Glutamatergic neuron (in vitro differentiated cells): Measurements from ENCODE around the gene KCTD16. TPM values are rescaled to one million over a fixed set of nuclear protein-coding genes. Genes with fewer than 3 reads are reported as not detected.

ENCODE experiments used
- DNase-seq: peaks from one replicate; pipeline ENCODE4 v3.0.0; 2022
- H3K27ac Mint-ChIP-seq: one replicate; pipeline ENCODE4 v1.8.0; 2020; ENCODE audit warnings: mild to moderate bottlenecking, mixed read lengths, inconsistent platforms; ENCODE audit not compliant: unreplicated experiment
- H3K27me3 Mint-ChIP-seq: one replicate; pipeline ENCODE4 v1.8.0; 2020; ENCODE audit warnings: mild to moderate bottlenecking, moderate library complexity, mixed read lengths, inconsistent platforms; ENCODE audit not compliant: unreplicated experiment
- H3K36me3 Mint-ChIP-seq: one replicate; pipeline ENCODE4 v1.8.0; 2020; ENCODE audit warnings: mild to moderate bottlenecking, mixed read lengths, inconsistent platforms; ENCODE audit not compliant: unreplicated experiment
- H3K4me1 Mint-ChIP-seq: one replicate; pipeline ENCODE4 v1.8.0; 2020; ENCODE audit warnings: mild to moderate bottlenecking, low read depth, mixed read lengths, inconsistent platforms; ENCODE audit not compliant: unreplicated experiment
- H3K4me3 Mint-ChIP-seq: one replicate; pipeline ENCODE4 v1.8.0; 2020; ENCODE audit warnings: mild to moderate bottlenecking, mixed read lengths, inconsistent platforms; ENCODE audit not compliant: unreplicated experiment
- H3K9me3 Mint-ChIP-seq: one replicate; pipeline ENCODE4 v1.8.0; 2020; ENCODE audit warnings: mild to moderate bottlenecking, moderate library complexity, mixed read lengths, inconsistent platforms; ENCODE audit not compliant: unreplicated experiment
- CTCF ChIP-seq: fragments of 200-600 bp; sonication (generic); IDR thresholded peaks from one replicate; pipeline ENCODE4 v1.5.0; 2021; ENCODE audit not compliant: partially characterized antibody, unreplicated experiment
- total RNA-seq: library from RNA; stranded (reverse); fragmentation: NEBNext Ultra II Directional; extraction: Animal tissue kit (Norgen Biotek cat#: 25700); gene quantifications from one replicate; pipeline ENCODE4 v1.2.1, GENCODE V29; 2021; ENCODE audit not compliant: unreplicated experiment

Gene KCTD16
- total RNA-seq, 1 donor from 2014 or later: 16.9 TPM

DNA sequence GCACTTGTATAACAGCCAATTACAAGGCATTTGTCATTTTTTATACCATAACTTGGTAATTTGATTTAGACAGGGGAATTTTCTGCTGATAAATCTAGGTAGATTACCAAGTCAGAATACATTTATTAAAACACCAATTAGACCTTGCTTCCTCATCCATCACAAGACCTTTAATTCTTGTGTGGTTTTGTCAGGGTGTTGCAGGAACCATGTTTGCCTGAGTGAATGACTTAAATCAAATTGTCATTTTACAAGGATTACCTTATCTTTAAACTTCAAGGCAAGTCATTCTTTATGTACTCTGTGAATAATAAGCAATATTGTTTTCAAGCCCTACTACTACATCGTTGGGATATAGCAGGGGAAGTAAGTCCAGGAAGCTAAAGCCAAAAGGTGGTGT is 257.7 kb downstream of the KCTD16 start:
- no peak overlapping the region for H3K27ac Mint-ChIP-seq
- TF ChIP-seq CTCF: no peak
- H3K27me3 Mint-ChIP-seq: peaks cover 2% of the 10 kb centered on the region

GRCh38 chr5:144429405-144429804 is 258.7 kb downstream of the KCTD16 start:
- Mint-ChIP-seq H3K27me3 (peaks cover 2% of the 10 kb centered on the region), H3K36me3 (no peaks in the 10 kb centered on the region)
- no peak for TF ChIP-seq CTCF

More for the DNA sequence above, 257.7 kb downstream of the KCTD16 start:
- H3K4me3 Mint-ChIP-seq: no peak overlapping the region
- H3K9me3 Mint-ChIP-seq: no peaks in the 10 kb centered on the region
- DNase-seq: no peak
- peaks cover 8% of the 10 kb centered on the region for H3K4me1 Mint-ChIP-seq
- H3K36me3 Mint-ChIP-seq: no peaks in the 10 kb centered on the region

DNA sequence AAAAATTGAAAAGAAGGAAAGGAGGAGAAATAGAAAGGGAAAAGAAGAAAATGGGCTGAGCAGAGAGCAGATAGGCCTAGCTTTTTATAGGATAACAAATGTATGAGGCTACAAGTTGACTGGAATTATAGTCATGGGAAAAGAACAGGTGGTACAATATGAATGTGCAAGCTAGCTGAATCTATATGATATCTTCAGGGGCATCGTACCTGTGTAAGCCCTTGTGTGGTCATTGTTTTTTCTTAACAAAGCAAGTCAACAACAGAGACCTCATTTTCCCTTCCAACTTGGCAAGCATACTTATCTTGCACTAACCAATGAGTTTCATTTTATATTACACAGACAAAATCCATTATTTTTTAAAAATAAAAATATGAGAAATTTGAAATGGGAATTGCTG is 259.2 kb downstream of the KCTD16 start:
- Mint-ChIP-seq H3K36me3 (no peaks in the 10 kb centered on the region), H3K4me3 (no peak overlapping the region), H3K9me3 (no peaks in the 10 kb centered on the region), H3K27me3 (peaks cover 2% of the 10 kb centered on the region), H3K27ac (no peak overlapping the region), H3K4me1 (peaks cover 8% of the 10 kb centered on the region)
- no peak for DNase-seq
- TF ChIP-seq CTCF: no peak

More at GRCh38 chr5:144429405-144429804, 258.7 kb downstream of the KCTD16 start:
- no peak for DNase-seq
- no peak overlapping the region for H3K4me3 Mint-ChIP-seq
- H3K9me3 Mint-ChIP-seq: no peaks in the 10 kb centered on the region
- peaks cover 8% of the 10 kb centered on the region for H3K4me1 Mint-ChIP-seq
- H3K27ac Mint-ChIP-seq: no peak overlapping the region

DNA sequence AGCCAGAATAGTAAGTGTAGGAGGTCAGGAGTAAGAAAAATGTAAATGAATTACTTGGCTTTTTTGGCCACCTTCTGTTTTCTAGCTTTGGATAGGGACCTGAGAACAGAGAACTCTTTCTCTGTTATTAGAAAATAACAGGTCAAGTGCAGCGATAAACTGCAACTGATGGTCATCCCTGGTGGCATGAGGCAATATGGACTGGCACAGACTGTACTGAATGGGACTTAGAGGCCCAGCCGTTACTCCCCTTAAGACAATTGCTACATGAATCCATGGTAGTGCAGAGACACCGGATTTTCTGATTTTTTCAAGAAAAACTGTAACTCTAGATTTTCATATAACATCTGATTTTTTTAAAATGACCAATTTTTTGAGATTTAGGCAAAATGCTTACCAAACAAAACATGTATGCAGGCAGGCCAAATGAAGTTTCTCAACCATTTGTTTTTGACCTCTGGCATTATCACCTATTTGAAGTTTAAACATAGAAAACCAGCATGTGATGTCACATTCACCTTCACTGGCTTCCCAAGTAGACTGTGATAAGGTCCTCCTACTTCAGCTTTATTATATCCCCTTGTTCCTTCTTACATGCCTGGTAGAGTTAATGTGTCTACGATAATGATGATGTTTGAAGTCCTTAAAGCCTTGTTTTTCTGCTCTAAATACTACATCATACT is 262.6 kb downstream of the KCTD16 start:
- Mint-ChIP-seq H3K4me3 (no peak overlapping the region), H3K27ac (no peak overlapping the region), H3K27me3 (peaks cover 2% of the 10 kb centered on the region), H3K4me1 (peaks cover 16% of the 10 kb centered on the region), H3K36me3 (no peaks in the 10 kb centered on the region), H3K9me3 (no peaks in the 10 kb centered on the region)
- TF ChIP-seq CTCF: no peak
- DNase-seq: no peak

DNA sequence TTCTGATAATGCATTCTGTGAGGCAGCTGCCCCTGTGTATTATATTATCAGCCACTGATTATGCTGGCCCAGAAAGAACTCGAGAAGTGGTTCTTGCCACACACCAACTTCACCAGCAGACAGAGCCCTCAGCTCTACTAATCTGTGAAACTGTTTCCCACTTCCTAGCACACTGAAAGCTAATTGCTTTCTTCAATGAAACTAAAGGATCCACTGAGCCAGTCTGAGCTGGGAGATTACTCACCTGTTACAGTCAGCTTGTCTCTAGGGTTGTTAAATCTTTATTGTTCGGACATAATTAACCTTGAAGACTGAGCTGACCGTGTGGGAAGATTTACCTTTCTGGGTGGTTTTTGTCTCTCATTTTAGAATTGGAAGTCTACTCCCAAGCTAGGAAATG is 263.2 kb downstream of the KCTD16 start:
- Mint-ChIP-seq H3K27me3 (peaks cover 2% of the 10 kb centered on the region), H3K4me3 (no peak overlapping the region), H3K9me3 (no peaks in the 10 kb centered on the region), H3K4me1 (peaks cover 18% of the 10 kb centered on the region), H3K36me3 (no peaks in the 10 kb centered on the region), H3K27ac (no peak overlapping the region)
- no peak for DNase-seq
- no peak for TF ChIP-seq CTCF
